GM19372 (cell line): ENCODE data around the gene RNF157.

Experiments
- ATAC-seq: cut with Tn5 transposase; IDR thresholded peaks from one replicate; pipeline ENCODE4 v1.9.1; 2021; ENCODE audit warnings: mild to moderate bottlenecking, low read depth, moderate library complexity; ENCODE audit not compliant: unreplicated experiment

The RNF157 gene

DNA sequence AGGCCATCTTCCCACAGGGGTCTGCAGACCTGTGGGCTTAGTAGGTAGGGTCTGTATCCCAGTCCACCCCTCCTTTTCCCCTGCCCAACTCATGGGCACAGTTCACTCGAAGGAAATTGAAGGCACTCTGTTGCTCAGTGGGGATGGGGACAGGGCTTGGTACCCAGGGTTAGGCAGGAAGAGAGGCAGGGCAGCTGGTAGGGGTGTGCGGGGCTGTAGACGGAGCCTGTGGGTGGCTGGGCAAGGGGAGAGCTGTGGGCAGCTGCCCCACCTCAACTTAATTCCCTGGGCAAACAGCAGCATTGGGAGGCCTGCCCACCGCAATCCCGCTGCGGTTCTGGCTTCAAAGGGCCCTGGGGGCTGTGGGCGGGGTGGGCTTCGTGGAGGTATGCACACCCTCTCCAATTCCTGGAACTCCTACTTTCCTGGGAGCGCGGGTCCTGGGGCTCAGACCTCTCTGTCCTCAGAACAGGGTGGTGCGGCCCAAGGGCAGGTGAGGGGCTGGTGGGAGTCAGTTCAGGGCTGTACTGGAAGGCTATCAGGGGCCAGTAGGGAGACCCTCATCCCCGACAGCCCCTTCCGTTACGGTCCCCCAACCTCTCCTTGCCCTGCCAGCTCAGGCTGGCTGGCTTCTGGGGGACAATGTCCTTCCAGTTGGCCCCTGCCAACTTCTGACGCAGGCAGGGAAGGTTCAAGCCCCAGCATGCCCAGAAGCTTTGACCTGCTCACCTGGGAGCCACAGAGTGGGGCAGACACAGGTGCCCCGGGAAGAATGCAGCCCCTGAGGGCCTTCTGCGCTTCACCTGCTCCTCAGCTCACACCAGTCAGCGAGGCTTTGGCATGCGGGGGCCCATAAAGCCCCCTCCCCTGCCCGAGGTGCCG lies 108.4 kb downstream of the RNF157 start:
- no peak for ATAC-seq

DNA sequence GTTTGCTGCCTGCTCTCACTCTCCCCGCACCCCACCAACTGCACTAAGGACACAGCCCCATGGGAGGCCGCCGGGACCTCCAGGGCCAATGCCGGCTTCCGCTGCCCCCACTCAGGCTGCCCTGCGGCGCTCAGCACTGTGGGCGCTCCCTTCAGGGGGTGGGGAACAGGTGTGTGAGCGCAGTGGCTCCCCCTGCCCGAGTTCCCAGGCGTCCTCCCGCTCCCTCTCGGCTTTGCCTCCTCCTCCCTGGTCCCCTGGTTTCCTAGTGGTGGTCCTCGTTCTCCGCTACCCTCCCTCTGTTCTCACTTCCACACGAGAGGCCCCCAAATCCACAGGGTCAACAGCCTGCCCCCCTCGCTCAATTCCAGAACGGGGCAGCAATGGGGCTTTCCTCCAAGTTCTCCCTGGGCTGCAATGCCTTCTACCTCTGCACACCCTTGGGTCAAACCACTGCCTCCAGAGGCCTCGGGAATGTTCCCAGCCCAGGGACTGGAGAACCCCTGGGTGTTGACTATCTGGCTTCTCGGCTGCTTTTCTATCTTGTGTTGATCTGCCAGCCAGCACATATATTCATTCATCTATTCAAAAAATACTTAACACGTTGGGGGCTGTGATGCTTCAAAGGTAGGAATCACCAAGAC lies 109.1 kb downstream of the RNF157 start:
- ATAC-seq, result no peak

DNA sequence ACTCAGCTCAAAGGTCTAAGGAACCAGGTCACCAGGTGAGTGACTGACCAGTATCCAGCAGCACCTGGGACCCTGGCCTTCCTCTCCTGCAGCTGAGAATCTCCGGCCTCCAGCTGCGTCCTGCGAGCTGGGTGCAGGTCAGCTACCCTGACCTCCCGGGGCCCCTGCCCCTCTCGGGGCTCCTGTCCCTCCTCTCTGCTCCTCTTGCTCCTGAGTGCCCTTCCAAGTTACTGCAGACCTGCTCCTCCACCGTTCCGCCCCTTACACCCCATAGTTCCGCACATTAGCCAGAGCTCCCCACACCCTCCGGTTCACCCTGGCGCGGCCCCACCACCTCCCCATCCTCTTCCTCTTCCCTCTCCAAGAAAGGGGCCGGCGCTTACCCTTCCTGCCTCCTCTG lies 109.8 kb downstream of the RNF157 start:
- no peak for ATAC-seq

- ATAC-seq, result no peak
These were observed 114.4 kb downstream of the RNF157 start for GRCh38 chr17:76125922-76126321.

DNA sequence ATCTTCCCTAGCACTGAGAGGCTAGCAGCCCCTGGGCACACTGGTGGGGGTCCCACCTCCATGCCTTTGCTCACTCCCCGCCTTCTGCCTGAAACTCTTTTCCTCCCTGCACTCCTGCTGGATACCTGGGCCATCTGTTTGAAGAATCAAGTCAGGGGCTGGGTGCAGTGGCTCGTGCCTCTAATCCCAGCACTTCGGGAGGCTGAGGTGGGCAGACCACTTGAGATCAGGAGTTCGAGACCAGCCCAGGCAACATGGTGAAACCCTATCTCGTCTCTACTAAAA lies 115.0 kb downstream of the RNF157 start:
- no peak for ATAC-seq

DNA sequence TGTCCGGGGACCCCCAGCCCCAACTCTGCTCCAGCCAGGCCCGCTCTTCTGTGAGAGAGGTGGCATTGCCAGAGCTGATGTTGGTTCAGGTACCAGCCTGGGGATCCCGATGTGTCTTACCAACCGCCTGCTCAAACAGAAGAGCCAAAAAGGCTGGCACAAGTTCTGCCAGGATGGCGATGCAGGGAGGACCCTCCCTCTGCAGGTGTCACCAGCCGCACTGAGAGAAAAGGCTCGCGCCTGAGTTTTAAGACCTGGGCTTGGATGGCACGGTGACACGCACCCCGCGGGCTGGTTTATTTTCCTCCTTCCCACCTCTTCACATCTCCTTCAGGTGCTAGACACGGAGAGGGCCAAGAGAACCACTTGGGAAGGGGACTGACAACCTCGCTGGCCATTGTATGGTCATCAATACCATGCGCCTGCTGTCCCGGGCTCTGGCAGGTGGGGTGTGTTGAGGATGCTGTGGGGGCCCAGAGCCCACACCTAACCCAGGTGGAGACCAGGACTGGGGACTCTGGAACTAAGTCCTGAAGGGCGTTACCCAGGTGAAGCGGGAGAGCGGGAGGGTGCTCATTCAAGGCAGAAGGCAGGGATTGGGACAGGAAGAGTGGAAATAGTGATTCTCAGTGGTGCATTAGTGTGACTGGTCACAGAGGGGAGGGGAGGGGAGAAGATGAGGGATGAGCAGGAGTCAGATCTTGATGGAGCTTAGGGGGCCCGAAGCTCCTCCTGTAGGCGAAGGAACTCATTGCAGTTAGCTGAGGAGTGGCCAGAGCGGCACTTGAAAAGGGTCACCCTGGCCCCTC lies 115.5 kb downstream of the RNF157 start:
- ATAC-seq, result no peak

DNA sequence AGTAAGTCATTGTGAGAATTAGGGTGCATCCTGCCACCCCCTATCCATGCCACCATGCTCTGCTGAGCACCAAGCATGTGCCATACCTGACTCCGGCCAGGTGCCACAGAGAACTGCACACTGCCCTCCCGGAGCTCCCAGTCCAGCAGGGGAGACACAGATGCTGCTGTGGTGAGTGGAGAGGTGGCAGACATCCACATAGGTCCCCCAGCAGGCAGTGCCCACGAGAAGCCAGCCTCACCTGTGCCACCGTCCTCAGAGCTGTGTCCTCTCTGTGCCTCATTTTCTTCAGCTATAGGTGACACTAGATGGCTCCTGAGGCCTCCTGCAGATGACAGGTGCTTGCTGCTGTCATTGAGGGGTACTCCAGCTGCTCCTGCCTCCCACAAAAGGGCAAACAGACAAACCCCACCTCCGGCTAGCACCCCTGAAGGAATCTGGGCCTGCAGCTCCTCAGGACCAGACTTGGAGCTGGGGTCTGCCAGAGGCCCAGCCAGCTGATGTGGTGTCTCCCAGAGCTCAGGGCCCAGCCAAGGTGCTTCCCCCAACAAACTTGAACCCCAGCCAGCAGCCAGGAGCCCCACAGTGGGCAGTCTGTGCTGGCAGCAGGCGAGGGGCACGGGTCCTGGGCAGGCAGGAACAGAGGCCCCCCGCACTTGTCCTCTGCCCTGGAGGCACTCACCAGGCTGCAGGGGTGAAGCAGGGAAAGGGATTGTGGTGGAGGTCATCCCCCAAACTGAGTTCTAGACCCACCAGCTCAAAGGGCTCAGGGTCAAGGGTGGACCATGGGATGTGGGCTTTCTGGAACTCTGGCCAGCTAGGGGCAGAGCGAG lies 116.3 kb downstream of the RNF157 start:
- no peak for ATAC-seq

GRCh38 chr17:76123191-76123499 lies 117.1 kb downstream of the RNF157 start:
- no peak for ATAC-seq

- no peak for ATAC-seq
These were observed 117.7 kb downstream of the RNF157 start for GRCh38 chr17:76122431-76123190.

GRCh38 chr17:76121932-76122430 lies 118.3 kb downstream of the RNF157 start:
- no peak for ATAC-seq

GRCh38 chr17:76120658-76121008 lies 119.7 kb downstream of the RNF157 start:
- ATAC-seq, result no peak

DNA sequence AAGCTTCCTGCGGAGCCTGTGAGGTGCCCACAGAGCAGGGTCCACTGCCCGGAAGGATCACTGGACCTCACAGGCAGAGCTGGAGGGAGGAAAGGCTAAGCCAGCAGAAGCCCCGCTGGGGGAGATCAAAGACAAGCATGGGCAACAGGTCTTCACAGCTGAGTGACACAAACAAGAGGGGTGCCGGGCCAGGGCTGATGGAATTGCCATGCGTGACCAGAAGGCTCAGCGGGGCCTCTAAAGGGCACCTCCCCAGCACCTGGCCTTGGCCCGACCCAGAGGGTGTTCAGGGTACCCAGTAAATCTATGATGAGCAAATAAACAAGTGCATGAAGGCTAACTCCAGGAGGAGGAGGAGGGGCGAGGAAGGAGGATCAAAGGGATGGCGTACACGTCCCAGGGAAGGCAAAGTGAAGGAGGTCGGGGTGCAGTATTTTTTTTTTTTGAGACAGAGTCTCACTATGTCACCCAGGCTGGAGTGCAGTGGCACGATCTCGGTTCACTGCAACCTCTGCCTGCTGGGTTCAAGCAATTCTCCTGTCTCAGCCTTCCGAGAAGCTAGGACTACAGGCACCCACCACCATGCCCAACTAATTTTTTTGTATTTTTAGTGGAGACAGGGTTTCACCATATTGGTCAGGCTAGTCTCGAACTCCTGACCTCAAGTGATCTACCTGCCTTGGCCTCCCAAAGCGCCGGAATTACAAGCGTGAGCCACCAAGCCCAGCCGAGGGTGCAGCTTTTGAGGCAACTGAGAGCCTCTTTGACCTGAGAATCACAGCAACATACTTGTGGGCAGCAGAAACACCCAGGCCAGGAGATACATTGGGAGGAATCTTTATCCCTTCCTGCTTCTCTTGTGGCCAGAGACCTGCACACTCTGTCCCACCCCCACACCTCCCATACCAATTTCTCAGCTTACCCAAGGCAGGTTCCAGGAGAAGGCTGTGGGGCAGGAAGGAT lies 120.6 kb downstream of the RNF157 start:
- ATAC-seq, result no peak

DNA sequence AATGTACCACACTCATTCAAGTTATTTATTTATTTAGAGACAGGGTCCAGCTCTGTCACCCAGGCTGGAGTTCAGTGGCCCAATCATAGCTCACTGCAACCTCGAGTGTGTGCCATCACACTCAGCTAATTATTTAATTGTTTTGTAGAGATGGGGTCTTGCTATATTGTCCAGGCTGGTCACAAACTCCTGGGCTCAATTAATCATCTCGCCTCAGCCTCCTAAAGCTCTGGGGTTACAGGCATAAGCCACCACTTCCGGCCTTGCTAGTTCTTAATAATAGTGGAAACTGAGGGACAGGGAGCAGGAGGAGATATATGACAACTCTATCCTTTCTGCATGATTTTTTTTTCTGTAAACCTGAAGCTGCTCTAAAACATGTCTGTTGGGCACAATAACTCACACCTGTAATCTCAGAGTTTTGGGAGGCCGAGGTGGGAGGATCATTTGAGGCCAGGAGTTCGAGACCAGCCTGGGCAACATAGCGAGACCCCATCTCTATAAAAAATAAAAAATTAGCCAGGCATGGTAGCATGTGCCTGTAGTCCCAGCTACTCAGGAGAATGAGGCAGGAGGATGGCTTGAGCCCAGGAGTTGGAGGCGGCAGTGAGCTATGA lies 125.0 kb downstream of the RNF157 start:
- no peak for ATAC-seq

- no peak for ATAC-seq
These were observed 128.3 kb downstream of the RNF157 start for GRCh38 chr17:76111956-76112355.

DNA sequence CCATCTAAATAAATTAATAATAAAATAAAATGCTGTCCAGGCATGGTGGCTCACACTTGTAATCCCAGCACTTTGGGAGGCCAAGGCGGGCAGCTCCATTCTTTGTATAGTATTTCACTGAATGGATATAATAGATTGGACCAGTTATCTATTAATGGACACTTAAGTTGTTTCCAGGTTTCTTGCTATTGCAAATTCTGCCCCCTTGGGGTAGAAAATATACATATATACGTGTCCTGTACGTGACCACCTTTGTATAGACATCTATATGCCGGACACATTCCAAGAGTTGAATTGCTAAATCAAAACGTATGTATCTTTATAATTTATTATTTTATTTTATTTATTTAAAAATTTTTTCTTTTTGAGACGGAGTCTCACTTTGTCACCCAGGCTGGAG lies 132.8 kb downstream of the RNF157 start:
- ATAC-seq, result no peak

- no peak for ATAC-seq
These were observed 133.6 kb downstream of the RNF157 start for GRCh38 chr17:76106703-76107102.

DNA sequence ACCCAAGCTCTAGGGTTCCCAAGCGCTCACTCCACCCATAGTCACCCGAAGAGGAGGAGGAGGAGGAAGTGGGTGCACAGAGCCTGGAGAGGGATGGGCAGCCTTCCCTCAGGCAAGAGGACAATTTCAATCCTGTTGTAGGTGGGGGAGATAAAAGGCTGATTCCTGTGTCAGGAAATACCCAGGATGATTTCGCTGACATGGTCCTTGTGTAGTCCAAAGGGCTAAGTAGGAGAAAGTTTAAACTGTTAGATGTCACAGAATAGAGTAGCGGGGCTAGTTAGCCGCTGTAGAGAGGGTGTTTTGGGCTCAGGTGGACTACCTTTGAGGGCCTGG lies 135.4 kb downstream of the RNF157 start:
- ATAC-seq, result no peak

- ATAC-seq, result no peak
These were observed 136.0 kb downstream of the RNF157 start for GRCh38 chr17:76104140-76104895.
